ENCODE data around the gene RNF212.
"Not testable (repeated sequence)": the region's sequence is repeated elsewhere in the genome, so short reads cannot be mapped to it uniquely, and the experiment has no call there.

The RNF212 gene, protein sequence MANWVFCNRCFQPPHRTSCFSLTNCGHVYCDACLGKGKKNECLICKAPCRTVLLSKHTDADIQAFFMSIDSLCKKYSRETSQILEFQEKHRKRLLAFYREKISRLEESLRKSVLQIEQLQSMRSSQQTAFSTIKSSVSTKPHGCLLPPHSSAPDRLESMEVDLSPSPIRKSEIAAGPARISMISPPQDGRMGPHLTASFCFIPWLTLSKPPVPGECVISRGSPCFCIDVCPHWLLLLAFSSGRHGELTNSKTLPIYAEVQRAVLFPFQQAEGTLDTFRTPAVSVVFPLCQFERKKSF

DNA sequence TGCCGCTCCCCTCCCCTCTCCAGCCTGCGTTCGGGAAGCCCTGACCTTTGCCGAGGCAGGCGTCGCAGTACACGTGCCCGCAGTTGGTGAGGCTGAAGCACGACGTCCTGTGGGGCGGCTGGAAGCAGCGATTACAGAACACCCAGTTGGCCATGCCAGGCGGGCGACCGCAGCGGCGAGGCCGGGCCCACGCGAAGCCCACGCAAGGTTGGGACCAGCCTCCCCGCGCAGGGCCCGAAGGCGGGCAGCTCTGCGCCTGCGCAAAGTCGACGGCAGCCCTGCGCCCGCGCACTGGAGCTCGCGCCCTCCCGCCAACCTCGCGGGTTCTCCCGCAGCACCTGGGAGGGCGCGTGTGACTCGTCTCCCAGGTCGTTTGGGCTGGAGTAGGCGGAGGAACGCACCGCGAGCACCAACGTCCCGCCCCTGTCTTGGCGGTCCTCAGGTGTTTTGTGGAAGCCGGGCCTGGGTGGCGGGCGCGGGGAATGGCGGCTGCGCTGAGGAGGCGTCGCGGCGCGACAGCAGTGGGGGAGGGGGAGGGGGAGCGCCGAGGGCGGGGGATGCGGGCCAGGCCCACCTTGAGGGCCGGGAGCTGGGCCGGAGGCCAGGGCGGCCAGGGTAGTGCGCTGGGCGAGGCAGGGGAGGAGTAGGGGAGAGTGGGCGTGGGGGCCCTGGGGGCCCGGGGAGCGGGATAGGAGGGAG is at the start of gene RNF212:
RNF212 (minus strand) TSS at position 254 of the 699 bp plus-strand sequence; CDS start at position 154, 100 bp downstream.
- peak; percentile 31 to 66 for DNase-seq

- DNase-seq, result no peak
Measured at GRCh38 chr4:1160351-1160750, 47.0 kb upstream of the RNF212 start.

DNA sequence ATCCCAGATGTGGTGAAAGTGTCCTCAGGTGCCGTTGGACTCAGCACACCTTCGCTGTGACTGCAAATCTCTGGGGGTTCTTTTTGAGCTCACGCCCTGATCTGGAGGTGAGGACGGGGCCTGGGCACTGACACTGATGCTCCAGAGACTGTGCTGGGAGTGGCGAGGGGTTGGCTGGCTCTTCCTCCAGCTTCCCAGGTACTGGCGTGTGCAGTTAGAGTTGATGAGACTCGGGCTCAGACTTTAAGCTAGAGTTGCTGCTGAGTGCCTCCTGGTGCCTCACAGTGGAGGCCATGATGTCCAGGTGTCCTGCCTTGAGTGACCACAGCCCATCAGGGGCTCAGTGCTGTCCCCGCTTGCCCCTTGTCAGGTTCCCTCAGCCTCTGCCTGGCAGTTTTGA is 42.7 kb upstream of the RNF212 start:
- no peak for DNase-seq

DNA sequence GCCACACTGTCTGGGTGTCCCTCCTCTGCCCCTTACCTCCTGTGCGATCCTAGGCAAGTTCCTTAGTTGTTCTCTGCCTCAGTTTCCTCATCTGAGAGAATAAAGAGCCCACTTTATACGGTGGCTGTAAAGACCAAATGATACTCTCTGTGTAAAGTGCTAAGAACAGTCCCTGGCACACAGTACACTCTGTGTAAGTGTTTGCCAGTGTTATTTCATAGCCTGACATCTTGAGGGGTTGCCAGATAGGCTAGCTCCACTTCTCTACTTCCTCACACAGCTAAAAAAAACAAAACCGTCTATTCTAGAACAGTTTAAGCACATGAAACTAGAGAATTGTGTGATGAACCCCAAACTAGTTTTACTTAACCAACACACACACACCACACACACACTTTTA is 42.0 kb upstream of the RNF212 start:
- DNase-seq, result no peak

DNA sequence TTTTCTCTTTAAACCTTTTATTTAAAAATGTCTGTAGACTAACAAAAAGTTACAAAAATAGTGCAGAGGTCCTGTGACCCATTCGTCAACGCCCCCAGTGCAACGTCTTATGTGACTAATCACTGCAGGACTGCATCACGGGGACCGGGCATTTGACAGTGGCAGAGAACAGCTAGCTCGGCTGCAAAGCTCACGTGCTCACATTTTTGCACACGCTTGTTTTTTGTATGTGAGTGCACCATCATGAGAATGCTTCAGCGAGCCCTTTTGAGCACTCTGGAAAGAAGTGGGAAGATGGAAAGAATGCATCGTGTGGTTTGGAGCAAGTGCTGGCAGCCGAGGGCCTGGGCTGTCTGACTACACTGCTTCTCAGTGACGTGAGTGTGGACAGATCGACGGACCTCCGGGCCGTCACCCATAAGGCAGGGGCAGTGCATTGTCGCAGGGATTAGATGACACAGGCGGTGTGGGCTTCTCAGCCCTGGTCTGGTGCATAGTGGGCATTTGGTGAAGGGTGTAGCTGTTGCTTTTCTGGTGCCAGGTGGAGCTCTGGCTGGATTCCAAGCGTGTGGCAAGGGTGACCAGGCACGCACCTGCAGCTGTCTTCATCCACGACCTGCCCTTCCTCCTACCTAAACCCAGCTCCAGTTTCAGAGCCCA is 41.3 kb upstream of the RNF212 start:
- no peak for DNase-seq

- DNase-seq, result no peak
Measured at GRCh38 chr4:1154126-1154522, 40.8 kb upstream of the RNF212 start.

- DNase-seq, result no peak
Measured at GRCh38 chr4:1153567-1154090, 40.3 kb upstream of the RNF212 start.

- DNase-seq, result no peak
Measured at GRCh38 chr4:1152290-1152689, 38.9 kb upstream of the RNF212 start.

GRCh38 chr4:1151541-1151940 is 38.2 kb upstream of the RNF212 start:
- no peak for DNase-seq

- DNase-seq, result no peak
Measured at GRCh38 chr4:1150875-1151274, 37.5 kb upstream of the RNF212 start.

DNA sequence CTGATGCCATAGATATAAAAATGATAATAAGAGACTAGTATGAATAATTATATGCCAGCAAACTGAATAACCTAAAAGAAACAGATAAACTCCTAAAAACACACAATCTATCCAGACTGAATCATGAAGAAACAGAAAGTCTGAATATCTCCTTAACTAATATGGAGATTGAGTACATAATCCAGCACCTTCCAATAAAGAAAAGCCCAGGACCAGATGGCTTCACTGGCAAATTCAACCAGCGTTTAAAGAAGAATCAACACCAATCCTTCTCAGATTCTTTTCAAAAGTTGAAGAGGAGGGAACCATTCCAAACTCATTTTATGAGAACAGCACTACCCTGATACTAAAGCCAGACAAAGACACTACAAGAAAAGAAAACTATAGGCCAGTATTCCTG is 26.5 kb upstream of the RNF212 start:
- DNase-seq, result no peak

DNA sequence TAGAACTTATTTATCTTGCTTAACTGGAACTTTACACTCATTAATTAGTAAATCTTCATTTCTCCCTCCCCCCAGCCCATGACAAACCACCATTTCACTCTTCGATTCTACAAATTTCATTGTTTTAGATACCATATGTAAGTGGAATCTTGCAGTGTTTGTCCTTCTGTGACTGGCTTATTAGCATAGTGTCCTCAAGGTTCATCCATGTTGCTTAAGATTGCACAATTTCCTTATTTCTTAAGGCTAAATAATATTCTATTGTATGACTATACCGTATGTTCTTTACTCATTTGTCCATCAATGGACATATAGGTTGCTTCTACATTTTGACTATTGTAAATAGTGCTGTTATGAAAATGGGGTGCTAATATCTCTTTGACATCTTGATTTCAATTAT is 24.5 kb upstream of the RNF212 start:
- DNase-seq, result peak in 1 of 2 donors; percentile 6

DNA sequence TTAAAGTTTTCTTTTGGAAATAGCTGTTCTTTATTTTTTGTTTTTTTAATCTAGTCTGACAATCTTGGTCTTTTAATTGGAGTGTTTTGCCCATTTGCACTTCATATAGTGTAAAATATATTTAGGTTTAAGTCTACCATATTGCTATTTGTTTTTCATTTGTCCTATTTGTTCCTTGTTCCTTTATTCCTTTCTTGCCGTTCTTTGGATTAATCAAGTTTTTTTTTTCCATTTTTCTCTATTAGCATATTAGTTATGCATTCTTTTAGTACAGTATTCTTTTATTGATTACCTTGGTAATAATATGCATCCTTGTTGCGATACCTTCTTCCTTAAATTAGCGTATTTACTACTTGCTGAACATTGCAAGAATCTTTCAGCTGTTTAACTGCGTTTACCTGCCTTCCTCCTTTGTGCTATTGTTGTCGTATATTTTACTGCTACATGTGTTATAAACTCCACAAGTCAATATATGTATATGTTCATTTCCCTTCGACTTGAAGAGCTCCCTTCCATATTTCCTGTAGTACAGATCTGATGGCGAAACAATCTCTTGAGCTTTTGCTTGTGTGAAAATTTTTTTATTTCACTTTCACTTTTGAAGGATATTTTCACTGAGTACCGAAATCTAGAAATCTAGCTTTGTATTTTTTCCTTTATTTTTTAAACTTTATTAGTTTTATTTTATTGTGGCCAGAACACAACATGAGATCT is 23.9 kb upstream of the RNF212 start:
- DNase-seq, result peak in 1 of 2 donors; percentile 28

GRCh38 chr4:1136048-1136447 is 22.7 kb upstream of the RNF212 start:
- no peak for DNase-seq

DNA sequence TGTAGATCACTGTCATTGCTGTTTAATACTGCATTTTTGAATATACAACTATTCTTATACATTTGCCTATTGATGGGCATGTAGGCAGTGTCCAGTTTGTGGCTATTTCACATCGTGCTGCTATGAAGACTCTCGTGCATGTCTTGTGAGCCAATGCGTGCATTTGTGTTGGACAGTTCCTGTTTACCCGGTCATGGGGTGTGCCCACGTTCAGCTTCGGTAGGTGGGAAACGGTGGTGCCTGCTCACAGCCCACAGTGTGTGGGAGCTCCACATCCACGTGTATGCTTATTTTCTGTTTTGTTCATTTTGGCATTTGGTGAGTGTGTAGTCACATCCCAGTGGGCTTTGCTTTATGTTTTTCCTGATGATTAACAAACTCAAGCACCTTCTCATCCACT is 19.7 kb upstream of the RNF212 start:
- DNase-seq, result no peak

GRCh38 chr4:1130316-1131186 is 17.2 kb upstream of the RNF212 start:
- peak; percentile 77 to 86 for DNase-seq

- DNase-seq, result no peak
Measured at GRCh38 chr4:1126506-1126905, 13.1 kb upstream of the RNF212 start.

DNA sequence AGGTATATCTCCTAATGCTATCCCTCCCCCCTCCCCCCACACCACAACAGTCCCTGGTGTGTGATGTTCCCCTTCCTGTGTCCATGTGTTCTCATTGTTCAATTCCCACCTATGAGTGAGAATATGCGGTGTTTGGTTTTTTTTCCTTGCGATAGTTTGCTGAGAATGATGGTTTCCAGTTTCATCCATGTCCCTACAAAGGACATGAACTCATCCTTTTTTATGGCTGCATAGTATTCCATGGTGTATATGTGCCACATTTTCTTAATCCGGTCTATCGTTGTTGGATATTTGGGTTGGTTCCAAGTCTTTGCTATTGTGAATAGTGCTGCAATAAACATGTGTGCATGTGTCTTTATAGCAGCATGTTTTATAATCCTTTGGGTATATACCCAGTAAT is 12.1 kb upstream of the RNF212 start:
- not testable (repeated sequence) for DNase-seq

- DNase-seq, result no peak
Measured at GRCh38 chr4:1124818-1125217, 11.5 kb upstream of the RNF212 start.

DNA sequence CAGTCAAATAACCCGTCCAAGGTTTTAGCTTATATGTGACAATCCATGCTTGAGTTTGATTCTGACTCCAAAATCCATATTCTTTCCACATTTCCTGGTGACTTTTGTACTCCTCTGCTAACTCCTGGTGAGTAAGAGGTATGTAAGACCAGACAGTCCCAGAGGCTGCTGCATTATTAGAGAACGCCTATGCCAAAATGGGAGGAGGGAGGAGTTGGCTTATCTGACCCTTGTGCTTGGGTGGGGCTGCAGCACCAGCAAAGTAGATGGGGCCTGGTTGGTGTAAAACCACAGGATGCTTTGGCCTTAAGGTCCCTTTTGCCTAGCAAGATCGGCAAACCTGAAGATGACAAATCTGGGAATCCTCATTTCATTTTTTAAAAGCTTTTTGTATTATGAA is 9.1 kb upstream of the RNF212 start:
- DNase-seq, result no peak

GRCh38 chr4:1116838-1117237 is 3.5 kb upstream of the RNF212 start:
- DNase-seq, result no peak
